ENCODE results near the gene CPEB3.
"Not testable (repeated sequence)": the region's sequence is repeated elsewhere in the genome, so short reads cannot be mapped to it uniquely, and the experiment has no call there.

The CPEB3 gene

DNA sequence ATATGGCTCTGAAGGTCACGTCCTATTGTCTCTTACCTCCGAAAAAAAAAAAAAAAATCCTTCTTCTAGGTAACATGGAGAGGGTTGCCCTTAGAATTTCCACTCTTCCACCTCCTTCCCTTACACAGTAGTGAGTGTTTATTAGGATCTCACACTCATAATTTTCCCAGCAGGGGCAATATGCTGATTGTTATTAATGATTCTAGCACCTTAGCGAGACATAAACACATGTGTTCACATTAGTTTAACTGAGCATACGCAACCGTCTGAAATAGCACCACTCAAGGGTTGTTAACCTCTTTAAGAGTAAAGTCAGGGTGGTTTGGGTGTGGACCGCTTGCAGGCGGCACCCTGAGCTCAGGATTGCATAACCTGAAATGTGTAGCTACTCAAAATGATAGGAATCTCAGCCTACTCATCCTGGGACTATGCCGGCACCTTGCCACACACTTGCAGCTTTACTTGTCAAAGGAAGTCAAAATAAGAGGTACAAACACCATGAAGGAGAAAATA, 52.2 kb downstream of the CPEB3 start:
- Histone ChIP-seq H3K4me2 (ENCODE audit: low read length) (peak overlapping the region; percentile 93), H3K4me3 (ENCODE audit: low read length) (peak overlapping the region; percentile 71), H3K4me1 (ENCODE audit: control insufficient read depth, insufficient read depth, low read length) (peaks cover 20% of the 10 kb centered on the region), H3K9ac (ENCODE audit: low read depth, low read length) (no peak overlapping the region), H3K36me3 (ENCODE audit: insufficient read depth, low read length) (no peaks in the 10 kb centered on the region), H3K27me3 (ENCODE audit: control insufficient read depth, insufficient read depth, low read length) (no peaks in the 10 kb centered on the region), H3K9me3 (replicated peaks; ENCODE audit: low read length) (no peaks in the 10 kb centered on the region)

- no peak overlapping the region for H3K9ac ChIP-seq (ENCODE audit: low read depth, low read length)
- H3K36me3 ChIP-seq (ENCODE audit: insufficient read depth, low read length): no peaks in the 10 kb centered on the region
- H3K27me3 ChIP-seq (ENCODE audit: control insufficient read depth, insufficient read depth, low read length): no peaks in the 10 kb centered on the region
- H3K4me1 ChIP-seq (ENCODE audit: control insufficient read depth, insufficient read depth, low read length): peaks cover 20% of the 10 kb centered on the region
- no peak overlapping the region for H3K4me3 ChIP-seq (ENCODE audit: low read length)
- H3K4me2 ChIP-seq (ENCODE audit: low read length): peak overlapping the region; percentile 93
- no peaks in the 10 kb centered on the region for H3K9me3 ChIP-seq (replicated peaks; ENCODE audit: low read length)
These were observed 52.8 kb downstream of the CPEB3 start for GRCh38 chr10:92238054-92238585.

GRCh38 chr10:92231196-92231595, 59.7 kb downstream of the CPEB3 start:
- no peaks in the 10 kb centered on the region for H3K9me3 ChIP-seq (replicated peaks; ENCODE audit: low read length)
- no peak overlapping the region for H3K9ac ChIP-seq (ENCODE audit: low read depth, low read length)
- H3K36me3 ChIP-seq (ENCODE audit: insufficient read depth, low read length): no peaks in the 10 kb centered on the region

GRCh38 chr10:92222603-92223262, 68.1 kb downstream of the CPEB3 start:
- Histone ChIP-seq H3K27me3 (ENCODE audit: control insufficient read depth, insufficient read depth, low read length) (no peaks in the 10 kb centered on the region), H3K36me3 (ENCODE audit: insufficient read depth, low read length) (no peaks in the 10 kb centered on the region), H3K9me3 (replicated peaks; ENCODE audit: low read length) (no peaks in the 10 kb centered on the region), H3K4me2 (ENCODE audit: low read length) (peak overlapping the region; percentile 54), H3K9ac (ENCODE audit: low read depth, low read length) (no peak overlapping the region), H3K4me3 (ENCODE audit: low read length) (no peak overlapping the region), H3K4me1 (ENCODE audit: control insufficient read depth, insufficient read depth, low read length) (peaks cover 12% of the 10 kb centered on the region)

More at GRCh38 chr10:92231196-92231595, 59.7 kb downstream of the CPEB3 start:
- Histone ChIP-seq H3K27me3 (ENCODE audit: control insufficient read depth, insufficient read depth, low read length) (no peaks in the 10 kb centered on the region), H3K4me1 (ENCODE audit: control insufficient read depth, insufficient read depth, low read length) (peaks cover 6% of the 10 kb centered on the region), H3K4me3 (ENCODE audit: low read length) (no peak overlapping the region), H3K4me2 (ENCODE audit: low read length) (no peak overlapping the region)

GRCh38 chr10:92219559-92219958, 71.3 kb downstream of the CPEB3 start:
- H3K27me3 ChIP-seq (ENCODE audit: control insufficient read depth, insufficient read depth, low read length): no peaks in the 10 kb centered on the region
- no peak overlapping the region for H3K4me2 ChIP-seq (ENCODE audit: low read length)
- no peak overlapping the region for H3K4me3 ChIP-seq (ENCODE audit: low read length)
- no peaks in the 10 kb centered on the region for H3K9me3 ChIP-seq (replicated peaks; ENCODE audit: low read length)
- H3K4me1 ChIP-seq (ENCODE audit: control insufficient read depth, insufficient read depth, low read length): peaks cover 12% of the 10 kb centered on the region
- no peak overlapping the region for H3K9ac ChIP-seq (ENCODE audit: low read depth, low read length)
- no peaks in the 10 kb centered on the region for H3K36me3 ChIP-seq (ENCODE audit: insufficient read depth, low read length)

DNA sequence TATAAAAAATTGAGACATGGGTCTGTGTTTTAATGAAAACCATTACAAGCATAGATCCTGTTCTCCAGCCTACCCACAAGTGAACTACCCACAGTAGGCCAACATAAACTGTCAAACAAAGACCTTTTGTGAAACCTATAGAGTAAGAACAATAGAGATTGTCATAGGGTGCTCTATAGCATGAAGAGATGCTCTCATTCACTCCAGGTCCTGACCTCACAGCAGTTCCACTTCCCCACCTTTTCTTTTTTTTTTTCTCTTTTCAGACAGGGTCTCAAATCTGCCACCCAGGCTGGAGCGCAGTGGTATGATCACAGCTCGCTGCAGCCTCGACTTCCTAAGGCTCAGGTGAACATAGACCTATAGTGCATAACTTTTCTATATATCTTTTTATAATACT, 72.3 kb downstream of the CPEB3 start:
- H3K9ac ChIP-seq (ENCODE audit: low read depth, low read length): no peak overlapping the region
- H3K27me3 ChIP-seq (ENCODE audit: control insufficient read depth, insufficient read depth, low read length): no peaks in the 10 kb centered on the region
- no peak overlapping the region for H3K4me3 ChIP-seq (ENCODE audit: low read length)

DNA sequence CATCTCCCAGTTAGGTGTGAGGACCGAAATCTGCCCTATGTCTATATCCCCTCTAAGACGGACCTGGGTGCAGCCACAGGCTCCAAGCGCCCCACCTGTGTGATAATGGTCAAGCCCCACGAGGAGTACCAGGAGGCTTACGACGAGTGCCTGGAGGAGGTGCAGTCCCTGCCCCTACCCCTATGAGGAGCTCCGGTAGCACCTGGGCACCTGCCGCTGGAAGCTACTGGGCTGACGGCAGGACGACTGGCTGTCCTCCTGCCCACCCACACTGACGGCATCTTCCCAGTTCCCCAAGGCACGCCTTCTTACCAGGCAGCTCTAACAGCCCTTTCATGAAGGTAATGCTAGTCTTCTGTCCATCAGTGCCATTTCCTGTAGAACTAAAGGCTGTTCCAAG, 74.3 kb downstream of the CPEB3 start:
- H3K4me1 ChIP-seq (ENCODE audit: control insufficient read depth, insufficient read depth, low read length); H3K36me3 ChIP-seq (ENCODE audit: insufficient read depth, low read length); H3K9ac ChIP-seq (ENCODE audit: low read depth, low read length); H3K4me3 ChIP-seq (ENCODE audit: low read length); H3K4me2 ChIP-seq (ENCODE audit: low read length); H3K27me3 ChIP-seq (ENCODE audit: control insufficient read depth, insufficient read depth, low read length); H3K9me3 ChIP-seq (replicated peaks; ENCODE audit: low read length): not testable (repeated sequence)

More for the DNA sequence above, 72.3 kb downstream of the CPEB3 start:
- no peak overlapping the region for H3K4me2 ChIP-seq (ENCODE audit: low read length)
- H3K4me1 ChIP-seq (ENCODE audit: control insufficient read depth, insufficient read depth, low read length): peaks cover 12% of the 10 kb centered on the region
- no peaks in the 10 kb centered on the region for H3K9me3 ChIP-seq (replicated peaks; ENCODE audit: low read length)
- H3K36me3 ChIP-seq (ENCODE audit: insufficient read depth, low read length): no peaks in the 10 kb centered on the region

GRCh38 chr10:92215222-92215621, 75.7 kb downstream of the CPEB3 start:
- H3K9ac ChIP-seq (ENCODE audit: low read depth, low read length); H3K4me2 ChIP-seq (ENCODE audit: low read length); H3K27me3 ChIP-seq (ENCODE audit: control insufficient read depth, insufficient read depth, low read length); H3K4me3 ChIP-seq (ENCODE audit: low read length); H3K9me3 ChIP-seq (replicated peaks; ENCODE audit: low read length); H3K36me3 ChIP-seq (ENCODE audit: insufficient read depth, low read length); H3K4me1 ChIP-seq (ENCODE audit: control insufficient read depth, insufficient read depth, low read length): not testable (repeated sequence)

GRCh38 chr10:92213049-92213448, 77.8 kb downstream of the CPEB3 start:
- Histone ChIP-seq H3K9ac (ENCODE audit: low read depth, low read length) (no peak overlapping the region), H3K4me1 (ENCODE audit: control insufficient read depth, insufficient read depth, low read length) (peaks cover 6% of the 10 kb centered on the region), H3K4me3 (ENCODE audit: low read length) (no peak overlapping the region), H3K9me3 (replicated peaks; ENCODE audit: low read length) (no peaks in the 10 kb centered on the region), H3K27me3 (ENCODE audit: control insufficient read depth, insufficient read depth, low read length) (no peaks in the 10 kb centered on the region), H3K36me3 (ENCODE audit: insufficient read depth, low read length) (no peaks in the 10 kb centered on the region), H3K4me2 (ENCODE audit: low read length) (no peak overlapping the region)

GRCh38 chr10:92208736-92209135, 82.1 kb downstream of the CPEB3 start:
- H3K9ac ChIP-seq (ENCODE audit: low read depth, low read length): no peak overlapping the region
- no peak overlapping the region for H3K4me2 ChIP-seq (ENCODE audit: low read length)

DNA sequence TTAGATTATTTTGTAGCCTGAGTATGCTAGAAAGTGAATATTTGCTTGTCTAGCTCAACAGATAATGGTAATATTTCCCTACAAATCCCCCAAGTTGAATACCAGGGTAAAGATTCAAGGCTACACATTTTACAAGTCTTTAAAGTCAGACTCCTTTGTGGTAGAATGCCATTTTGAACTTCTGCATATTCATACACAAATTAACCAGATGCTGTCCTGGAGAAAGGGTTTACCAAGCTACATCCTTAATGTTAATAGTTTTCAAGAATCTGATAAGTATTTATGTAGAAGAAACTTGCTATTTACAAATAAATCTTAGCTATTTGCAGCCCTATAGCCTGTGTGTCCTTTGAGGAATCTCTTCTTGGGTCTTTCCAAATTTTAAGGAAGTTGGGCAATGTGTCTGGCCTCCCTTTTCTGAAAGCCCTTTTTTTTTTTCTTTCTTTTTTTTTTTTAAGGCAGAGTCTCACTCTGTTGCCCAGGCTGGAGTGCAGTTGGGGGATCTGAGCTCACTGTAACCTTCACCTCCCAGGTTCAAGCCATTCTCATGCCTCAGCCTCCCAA, 82.6 kb downstream of the CPEB3 start:
- Histone ChIP-seq H3K4me3 (ENCODE audit: low read length) (no peak overlapping the region), H3K27me3 (ENCODE audit: control insufficient read depth, insufficient read depth, low read length) (no peaks in the 10 kb centered on the region), H3K9ac (ENCODE audit: low read depth, low read length) (no peak overlapping the region), H3K36me3 (ENCODE audit: insufficient read depth, low read length) (no peaks in the 10 kb centered on the region), H3K4me1 (ENCODE audit: control insufficient read depth, insufficient read depth, low read length) (peaks cover 6% of the 10 kb centered on the region), H3K4me2 (ENCODE audit: low read length) (no peak overlapping the region), H3K9me3 (replicated peaks; ENCODE audit: low read length) (no peaks in the 10 kb centered on the region)

More at GRCh38 chr10:92208736-92209135, 82.1 kb downstream of the CPEB3 start:
- Histone ChIP-seq H3K4me3 (ENCODE audit: low read length) (no peak overlapping the region), H3K36me3 (ENCODE audit: insufficient read depth, low read length) (no peaks in the 10 kb centered on the region), H3K9me3 (replicated peaks; ENCODE audit: low read length) (no peaks in the 10 kb centered on the region), H3K4me1 (ENCODE audit: control insufficient read depth, insufficient read depth, low read length) (peaks cover 6% of the 10 kb centered on the region), H3K27me3 (ENCODE audit: control insufficient read depth, insufficient read depth, low read length) (no peaks in the 10 kb centered on the region)

- Histone ChIP-seq H3K4me1 (ENCODE audit: control insufficient read depth, insufficient read depth, low read length) (peaks cover 6% of the 10 kb centered on the region), H3K9ac (ENCODE audit: low read depth, low read length) (no peak overlapping the region), H3K4me2 (ENCODE audit: low read length) (no peak overlapping the region), H3K27me3 (ENCODE audit: control insufficient read depth, insufficient read depth, low read length) (no peaks in the 10 kb centered on the region), H3K36me3 (ENCODE audit: insufficient read depth, low read length) (no peaks in the 10 kb centered on the region), H3K4me3 (ENCODE audit: low read length) (no peak overlapping the region), H3K9me3 (replicated peaks; ENCODE audit: low read length) (no peaks in the 10 kb centered on the region)
These were observed 83.8 kb downstream of the CPEB3 start for GRCh38 chr10:92207061-92207460.

Measured in skeletal muscle satellite cell (primary cell).